Measurements from ENCODE around the gene S100A3. TPM values are rescaled to one million over a fixed set of nuclear protein-coding genes. Genes with fewer than 3 reads are reported as not detected.
A peak's percentile ranks its signal among the peaks of the same experiment; 100 is the strongest.

S100A3 gene
- total RNA-seq, 4 donors from 2014 or later, result 0.69 to 6.0 (median 1.1) TPM; not detected in 1

- ATAC-seq, result no peak
- WGBS, 2 donors (ENCODE audit: low coverage in 1 of 2), result 68% methylated on average over 3 of the region's 3 CpGs; no CpG with 5 or more reads in 1 of the 2 donors
- TF ChIP-seq EP300 (IDR thresholded peaks at IDR 0.05), result no peak
- TF ChIP-seq CTCF (IDR thresholded peaks at IDR 0.05), result no peak
- TF ChIP-seq POLR2A (IDR thresholded peaks at IDR 0.05), result no peak
- no peak for TF ChIP-seq POLR2AphosphoS5 (IDR thresholded peaks at IDR 0.05)
- peak overlapping the region; percentile 86 to 90 for H3K4me3 ChIP-seq
- no peaks in the 10 kb centered on the region for H3K9me3 ChIP-seq
- peaks cover 0 to 9% of the 10 kb centered on the region in 2 donors for H3K36me3 ChIP-seq
- no peaks in the 10 kb centered on the region for H3K27me3 ChIP-seq
- H3K4me1 ChIP-seq, result peaks cover 0 to 54% (median 21%) of the 10 kb centered on the region in 3 donors
- peak overlapping the region; percentile 95 to 99 (median 98) for H3K27ac ChIP-seq
These were observed 14.2 kb downstream of the S100A3 start for GRCh38 chr1:153534925-153535241.

- TF ChIP-seq POLR2AphosphoS5 (IDR thresholded peaks at IDR 0.05) (peak; percentile 31), CTCF (IDR thresholded peaks at IDR 0.05) (no peak), EP300 (IDR thresholded peaks at IDR 0.05) (no peak), POLR2A (IDR thresholded peaks at IDR 0.05) (peak in 1 of 2 donors; percentile 18)
- peak overlapping the region; percentile 86 to 90 for H3K4me3 ChIP-seq
- H3K27me3 ChIP-seq, result no peaks in the 10 kb centered on the region
- H3K36me3 ChIP-seq, result peaks cover 0 to 9% of the 10 kb centered on the region in 2 donors
- no peak for ATAC-seq
- H3K4me1 ChIP-seq, result peaks cover 0 to 54% (median 21%) of the 10 kb centered on the region in 3 donors
- no peaks in the 10 kb centered on the region for H3K9me3 ChIP-seq
- 37% methylated on average over 7 of the region's 7 CpGs; no CpG with 5 or more reads in 1 of the 2 donors for WGBS, 2 donors (ENCODE audit: low coverage in 1 of 2)
- peak overlapping the region; percentile 95 to 99 (median 98) for H3K27ac ChIP-seq
These were observed 14.7 kb downstream of the S100A3 start for GRCh38 chr1:153534226-153534924.

- H3K4me3 ChIP-seq, result peak overlapping the region; percentile 86 to 90
- peaks cover 0 to 9% of the 10 kb centered on the region in 2 donors for H3K36me3 ChIP-seq
- peak; percentile 50 for ATAC-seq
- H3K9me3 ChIP-seq, result no peaks in the 10 kb centered on the region
- H3K4me1 ChIP-seq, result peaks cover 0 to 54% (median 21%) of the 10 kb centered on the region in 3 donors
- WGBS, 2 donors (ENCODE audit: low coverage in 1 of 2), result 1 to 37% methylated on average over 5 to 6 of the region's 13 CpGs
- peak overlapping the region; percentile 95 to 99 (median 98) for H3K27ac ChIP-seq
- H3K27me3 ChIP-seq, result no peaks in the 10 kb centered on the region
- TF ChIP-seq POLR2AphosphoS5 (IDR thresholded peaks at IDR 0.05), result peak; percentile 84
- TF ChIP-seq CTCF (IDR thresholded peaks at IDR 0.05), result no peak
These were observed 15.3 kb downstream of the S100A3 start for GRCh38 chr1:153533689-153534201.

- TF ChIP-seq EP300 (IDR thresholded peaks at IDR 0.05), result no peak
- peak in 3 of 4 experiments; percentile 92 to 97 (median 94) for TF ChIP-seq CTCF (IDR thresholded peaks at IDR 0.05)
- TF ChIP-seq POLR2A (IDR thresholded peaks at IDR 0.05), result peak in 1 of 2 donors; percentile 11
- TF ChIP-seq POLR2AphosphoS5 (IDR thresholded peaks at IDR 0.05), result peak; percentile 51
- Histone ChIP-seq H3K27me3 (no peaks in the 10 kb centered on the region), H3K36me3 (peaks cover 0 to 12% of the 10 kb centered on the region in 2 donors), H3K9me3 (no peaks in the 10 kb centered on the region), H3K27ac (peak overlapping the region; percentile 95 to 99 (median 98)), H3K4me3 (peak overlapping the region; percentile 86 to 90), H3K4me1 (peaks cover 0 to 54% (median 21%) of the 10 kb centered on the region in 3 donors)
- ATAC-seq, result peak; percentile 60
- WGBS, 2 donors (ENCODE audit: low coverage in 1 of 2), result 23 to 33% methylated on average over 11 to 15 of the region's 34 CpGs
These were observed 16.1 kb downstream of the S100A3 start for GRCh38 chr1:153532769-153533599.

All from gastroesophageal sphincter (tissue), 4 donors.